Hepatocyte (in vitro differentiated cells): ENCODE measurements around the gene SNX32. TPM values are rescaled to one million over a fixed set of nuclear protein-coding genes. Genes with fewer than 3 reads are reported as not detected.

Source experiments
- DNase-seq: peaks from one replicate; pipeline ENCODE4 v3.0.0-alpha.2; 2016; ENCODE audit warnings: low spot score
- H2AFZ ChIP-seq: fragments of 200-600 bp; sonication (generic); 2 replicates; pipeline ENCODE4 v1.6.0; 2016; ENCODE audit warnings: antibody characterized with exemption, mild to moderate bottlenecking
- H3K27ac ChIP-seq: fragments of 200-600 bp; sonication (generic); 2 replicates; pipeline ENCODE4 v1.5.1; 2016; ENCODE audit warnings: mild to moderate bottlenecking
- H3K27me3 ChIP-seq: fragments of 200-600 bp; sonication (generic); 2 replicates; pipeline ENCODE4 v1.6.1; 2016
- H3K36me3 ChIP-seq: fragments of 200-600 bp; sonication (generic); replicated peaks from 2 replicates; pipeline ENCODE4 v1.5.1; 2016; ENCODE audit warnings: low read depth; ENCODE audit not compliant: insufficient read depth
- H3K4me1 ChIP-seq: fragments of 200-600 bp; sonication (generic); 2 replicates; pipeline ENCODE4 v1.5.1; 2016; ENCODE audit warnings: mild to moderate bottlenecking, moderate library complexity; ENCODE audit not compliant: insufficient read depth
- H3K4me2 ChIP-seq: fragments of 200-600 bp; sonication (generic); 2 replicates; pipeline ENCODE4 v1.6.0; 2016
- H3K4me3 ChIP-seq: fragments of 200-600 bp; sonication (generic); 2 replicates; pipeline ENCODE4 v1.5.1; 2016; ENCODE audit warnings: mild to moderate bottlenecking
- H3K79me2 ChIP-seq: fragments of 200-600 bp; sonication (generic); 2 replicates; pipeline ENCODE4 v1.6.0; 2017; ENCODE audit warnings: mild to moderate bottlenecking
- H3K9me2 ChIP-seq: fragments of 200-600 bp; sonication (generic); replicated peaks from 2 replicates; pipeline ENCODE4 v1.6.0; 2017; ENCODE audit warnings: mild to moderate bottlenecking; ENCODE audit not compliant: insufficient read depth
- H3K9me3 ChIP-seq: fragments of 200-600 bp; sonication (generic); 2 replicates; pipeline ENCODE4 v1.5.1; 2016; ENCODE audit warnings: low read depth, mild to moderate bottlenecking
- H4K20me1 ChIP-seq: fragments of 200-600 bp; sonication (generic); 2 replicates; pipeline ENCODE4 v1.6.0; 2016; ENCODE audit warnings: mild to moderate bottlenecking; ENCODE audit not compliant: insufficient read depth, poor library complexity, severe bottlenecking
- EZH2 ChIP-seq: fragments of 200-600 bp; sonication (generic); IDR thresholded peaks from 2 replicates; pipeline ENCODE4 v1.6.1; 2016; ENCODE audit warnings: antibody characterized with exemption, mild to moderate bottlenecking, borderline replicate concordance
- EZH2phosphoT487 ChIP-seq: fragments of 200-600 bp; sonication (generic); IDR thresholded peaks from one replicate; pipeline ENCODE4 v1.6.1; 2018; ENCODE audit warnings: antibody characterized with exemption, mild to moderate bottlenecking, low read depth, moderate library complexity; ENCODE audit not compliant: unreplicated experiment, severe bottlenecking
- WGBS: methylation state at CpG from one replicate; pipeline ENCODE4 v1.1.6; 2016; ENCODE audit warnings: low lambda C conversion rate; ENCODE audit errors: missing lambda C conversion rate; 5-methylcytosine and 5-hydroxymethylcytosine counted together
- polyA plus RNA-seq: library from polyadenylated mRNA; unstranded; fragments of >200 nt; fragmentation: Nextera tagmentation; extraction: Ambion mirVana; gene quantifications from 2 replicates; pipeline ENCODE4 v1.2.1, GENCODE V29; 2016
- total RNA-seq: library from RNA; depleted of rRNA; stranded (reverse); fragments of >200 nt; gene quantifications from 2 replicates; pipeline ENCODE4 v1.2.3, GENCODE V29; 2014
- TF ChIP-seq, protein P1 (sequence below): fragments of 200-600 bp; sonication (generic); IDR thresholded peaks from 2 replicates; pipeline ENCODE4 v1.5.1; 2016; ENCODE audit warnings: antibody characterized with exemption, mild to moderate bottlenecking; ENCODE audit not compliant: poor library complexity

Gene SNX32
- total and polyA plus RNA-seq, 2 experiments from 2014 or later = 2.9 to 5.1 TPM

DNA sequence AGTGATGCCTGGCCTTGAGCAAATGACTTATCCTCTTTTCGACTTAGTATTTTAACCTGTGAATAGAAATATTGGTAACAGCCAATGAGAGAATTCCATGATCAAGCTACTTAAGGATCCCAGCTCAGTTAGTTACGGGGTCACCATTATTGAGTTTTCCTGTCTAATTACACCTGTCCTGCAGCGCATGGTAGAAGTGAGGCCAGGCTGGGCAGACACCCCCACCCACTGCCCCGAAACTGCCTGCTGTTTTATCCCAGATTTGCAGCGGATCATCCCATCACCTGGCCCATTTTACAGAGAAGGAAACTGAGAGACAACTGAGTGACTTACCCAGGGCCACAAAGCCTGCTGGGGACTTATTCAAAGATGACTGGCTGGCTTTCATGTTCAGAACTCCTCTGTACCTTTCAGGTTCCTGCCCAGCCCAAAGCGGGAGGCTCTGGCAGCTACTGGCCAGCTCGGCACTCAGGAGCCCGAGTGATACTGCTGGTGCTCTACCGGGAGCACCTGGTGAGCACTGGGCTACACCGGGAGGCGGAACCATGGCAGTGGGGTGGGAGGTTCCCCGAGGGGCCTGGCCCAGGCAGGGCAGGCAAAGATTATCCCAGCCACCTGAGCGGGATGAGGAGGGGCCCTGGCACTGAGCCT, 27.9 kb downstream of the SNX32 start:
- H3K4me1 ChIP-seq = peaks cover 9% of the 10 kb centered on the region
- H3K9me3 ChIP-seq = no peaks in the 10 kb centered on the region
- H3K4me3 ChIP-seq = peak overlapping the region; percentile 96
- H3K4me2 ChIP-seq = peak overlapping the region; percentile 90
- H3K36me3 ChIP-seq = no peaks in the 10 kb centered on the region
- peak overlapping the region; percentile 97 for H3K27ac ChIP-seq
- DNase-seq = no peak
- H2AFZ ChIP-seq = no peak overlapping the region
- H3K79me2 ChIP-seq = peaks cover 31% of the 10 kb centered on the region
- TF ChIP-seq, protein P1, sequence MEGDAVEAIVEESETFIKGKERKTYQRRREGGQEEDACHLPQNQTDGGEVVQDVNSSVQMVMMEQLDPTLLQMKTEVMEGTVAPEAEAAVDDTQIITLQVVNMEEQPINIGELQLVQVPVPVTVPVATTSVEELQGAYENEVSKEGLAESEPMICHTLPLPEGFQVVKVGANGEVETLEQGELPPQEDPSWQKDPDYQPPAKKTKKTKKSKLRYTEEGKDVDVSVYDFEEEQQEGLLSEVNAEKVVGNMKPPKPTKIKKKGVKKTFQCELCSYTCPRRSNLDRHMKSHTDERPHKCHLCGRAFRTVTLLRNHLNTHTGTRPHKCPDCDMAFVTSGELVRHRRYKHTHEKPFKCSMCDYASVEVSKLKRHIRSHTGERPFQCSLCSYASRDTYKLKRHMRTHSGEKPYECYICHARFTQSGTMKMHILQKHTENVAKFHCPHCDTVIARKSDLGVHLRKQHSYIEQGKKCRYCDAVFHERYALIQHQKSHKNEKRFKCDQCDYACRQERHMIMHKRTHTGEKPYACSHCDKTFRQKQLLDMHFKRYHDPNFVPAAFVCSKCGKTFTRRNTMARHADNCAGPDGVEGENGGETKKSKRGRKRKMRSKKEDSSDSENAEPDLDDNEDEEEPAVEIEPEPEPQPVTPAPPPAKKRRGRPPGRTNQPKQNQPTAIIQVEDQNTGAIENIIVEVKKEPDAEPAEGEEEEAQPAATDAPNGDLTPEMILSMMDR = no peak
- TF ChIP-seq EZH2 (no peak), EZH2phosphoT487 (no peak)
- H3K9me2 ChIP-seq = no peaks in the 10 kb centered on the region
- WGBS = 91% methylated on average over 13 of the region's 13 CpGs
- peaks cover 9% of the 10 kb centered on the region for H4K20me1 ChIP-seq
- H3K27me3 ChIP-seq = no peaks in the 10 kb centered on the region

DNA sequence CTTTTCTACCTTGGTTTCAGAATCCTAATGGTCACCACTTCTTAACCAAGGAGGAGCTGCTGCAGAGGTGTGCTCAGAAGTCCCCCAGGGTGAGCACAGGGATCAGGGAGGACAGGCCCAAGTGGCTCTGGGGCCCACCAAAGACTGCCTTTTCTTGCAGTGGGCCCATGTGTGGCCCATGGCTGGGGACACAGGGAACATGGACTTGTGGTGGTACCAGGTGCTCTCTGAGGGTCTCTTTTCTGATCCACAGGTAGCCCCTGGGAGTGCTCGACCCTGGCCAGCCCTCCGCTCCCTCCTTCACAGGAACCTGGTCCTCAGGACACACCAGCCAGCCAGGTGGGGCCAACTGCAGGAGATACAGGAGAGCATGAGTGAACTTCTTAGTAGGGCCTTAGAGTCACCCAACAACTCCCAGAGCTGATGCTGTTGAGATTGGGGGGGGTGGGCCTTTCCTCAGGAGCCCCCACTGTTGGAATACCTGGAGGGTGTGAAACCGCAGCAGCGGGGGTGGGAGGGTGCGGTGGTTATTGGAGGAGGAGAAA, 28.5 kb downstream of the SNX32 start:
- no peaks in the 10 kb centered on the region for H3K9me3 ChIP-seq
- H2AFZ ChIP-seq = no peak overlapping the region
- H3K4me2 ChIP-seq = peak overlapping the region; percentile 90
- no peaks in the 10 kb centered on the region for H3K36me3 ChIP-seq
- H3K27me3 ChIP-seq = no peaks in the 10 kb centered on the region
- no peak overlapping the region for H3K4me3 ChIP-seq
- peaks cover 9% of the 10 kb centered on the region for H3K4me1 ChIP-seq
- H3K27ac ChIP-seq = no peak overlapping the region
- no peak for TF ChIP-seq EZH2phosphoT487
- TF ChIP-seq, protein P1 = no peak
- TF ChIP-seq EZH2 = no peak
- H3K79me2 ChIP-seq = peaks cover 25% of the 10 kb centered on the region
- H3K9me2 ChIP-seq = no peaks in the 10 kb centered on the region
- no peak for DNase-seq
- 78% methylated on average over 5 of the region's 5 CpGs for WGBS
- H4K20me1 ChIP-seq = peaks cover 4% of the 10 kb centered on the region

DNA sequence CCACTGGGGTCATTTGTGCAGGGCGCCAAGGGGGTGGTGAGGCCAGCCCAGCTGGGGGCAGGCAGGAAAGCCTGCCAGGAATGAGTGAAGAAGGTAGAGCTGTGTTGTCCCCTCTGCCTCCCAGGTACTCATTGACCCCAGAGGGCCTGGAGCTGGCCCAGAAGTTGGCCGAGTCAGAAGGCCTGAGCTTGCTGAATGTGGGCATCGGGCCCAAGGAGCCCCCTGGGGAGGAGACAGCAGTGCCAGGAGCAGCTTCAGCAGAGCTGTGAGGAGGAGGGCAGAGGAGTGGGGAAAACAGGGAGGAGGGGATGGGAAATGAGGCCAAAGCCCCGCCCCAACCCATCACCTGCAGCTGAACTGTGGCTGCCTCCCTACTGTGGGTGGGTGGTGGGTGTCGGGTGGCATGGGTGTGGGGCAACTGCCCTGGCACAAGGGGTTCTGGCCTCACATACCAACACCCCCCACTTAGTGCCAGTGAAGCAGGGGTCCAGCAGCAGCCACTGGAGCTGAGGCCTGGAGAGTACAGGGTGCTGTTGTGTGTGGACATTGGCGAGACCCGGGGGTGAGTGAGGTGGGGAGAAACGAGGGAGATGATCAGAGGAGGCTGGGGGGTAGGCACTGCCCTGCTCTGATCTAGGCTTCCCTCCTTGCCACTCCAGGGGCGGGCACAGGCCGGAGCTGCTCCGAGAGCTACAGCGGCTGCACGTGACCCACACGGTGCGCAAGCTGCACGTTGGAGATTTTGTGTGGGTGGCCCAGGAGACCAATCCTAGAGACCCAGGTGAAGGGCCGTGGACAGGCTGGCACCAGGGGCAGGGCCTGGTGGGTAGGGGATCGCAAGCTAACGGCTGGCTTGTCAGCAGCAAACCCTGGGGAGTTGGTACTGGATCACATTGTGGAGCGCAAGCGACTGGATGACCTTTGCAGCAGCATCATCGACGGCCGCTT, 29.5 kb downstream of the SNX32 start:
- no peak for TF ChIP-seq EZH2phosphoT487
- no peak for TF ChIP-seq EZH2
- TF ChIP-seq, protein P1 = no peak
- Histone ChIP-seq H3K27me3 (no peaks in the 10 kb centered on the region), H3K79me2 (peaks cover 21% of the 10 kb centered on the region), H2AFZ (no peak overlapping the region), H4K20me1 (no peaks in the 10 kb centered on the region), H3K9me2 (no peaks in the 10 kb centered on the region), H3K36me3 (no peaks in the 10 kb centered on the region), H3K4me1 (peaks cover 9% of the 10 kb centered on the region), H3K4me2 (no peak overlapping the region), H3K27ac (no peak overlapping the region), H3K4me3 (no peak overlapping the region), H3K9me3 (no peaks in the 10 kb centered on the region)
- no peak for DNase-seq
- 96% methylated on average over 22 of the region's 24 CpGs for WGBS
